GM20000 (cell line): ENCODE measurements around the gene CLSTN2.

Experiments
- DNase-seq: peaks from one replicate; pipeline ENCODE4 v3.0.0; 2012; ENCODE audit warnings: low spot score
- CTCF ChIP-seq: IDR thresholded peaks from 2 replicates; pipeline ENCODE4 v1.5.1; 2012; ENCODE audit warnings: mild to moderate bottlenecking, control low read depth; ENCODE audit errors: extremely low read depth, missing control alignments

The CLSTN2 gene

GRCh38 chr3:140252812-140253656 is 318.0 kb downstream of the CLSTN2 start:
- no peak for TF ChIP-seq CTCF
- no peak for DNase-seq

GRCh38 chr3:140258222-140258724 is 323.3 kb downstream of the CLSTN2 start:
- no peak for TF ChIP-seq CTCF
- no peak for DNase-seq

GRCh38 chr3:140265302-140265701 is 330.3 kb downstream of the CLSTN2 start:
- no peak for TF ChIP-seq CTCF
- DNase-seq: no peak

GRCh38 chr3:140268103-140268502 is 333.1 kb downstream of the CLSTN2 start:
- TF ChIP-seq CTCF: no peak
- no peak for DNase-seq

GRCh38 chr3:140268610-140269009 is 333.6 kb downstream of the CLSTN2 start:
- DNase-seq: no peak

GRCh38 chr3:140270329-140270728 is 335.3 kb downstream of the CLSTN2 start:
- no peak for DNase-seq
- no peak for TF ChIP-seq CTCF

More at GRCh38 chr3:140268610-140269009, 333.6 kb downstream of the CLSTN2 start:
- no peak for TF ChIP-seq CTCF

GRCh38 chr3:140273542-140274195 is 338.7 kb downstream of the CLSTN2 start:
- no peak for TF ChIP-seq CTCF
- no peak for DNase-seq
